Nephron (organoid): ENCODE data around the gene NACC2.

ENCODE experiments used
- H3K27ac Mint-ChIP-seq, 3 experiments: 2 replicates each; pipeline ENCODE4 v1.8.0; 2020; ENCODE audit warnings: mixed read lengths in 3 of 3, mild to moderate bottlenecking in 2 of 3, moderate library complexity in 1 of 3
- H3K27me3 Mint-ChIP-seq: 2 replicates; pipeline ENCODE4 v1.8.0; 2021; ENCODE audit warnings: low read depth, mild to moderate bottlenecking, moderate library complexity, mixed read lengths
- H3K36me3 Mint-ChIP-seq: 2 replicates; pipeline ENCODE4 v1.8.0; 2020; ENCODE audit warnings: low read depth, mixed read lengths
- H3K4me1 Mint-ChIP-seq: 2 replicates; pipeline ENCODE4 v1.8.0; 2020; ENCODE audit warnings: mixed read lengths
- H3K4me3 Mint-ChIP-seq, 3 experiments: 2 replicates each; pipeline ENCODE4 v1.8.0; 2020; ENCODE audit warnings: mild to moderate bottlenecking in 3 of 3, mixed read lengths in 3 of 3, moderate library complexity in 2 of 3
- H3K9me3 Mint-ChIP-seq: 2 replicates; pipeline ENCODE4 v1.8.0; 2020; ENCODE audit warnings: mixed read lengths
- CTCF ChIP-seq, 3 experiments: fragments of 200-600 bp; sonication (generic); IDR thresholded peaks; one replicate each; pipeline ENCODE4 v1.5.0; 2021; ENCODE audit warnings: antibody characterized with exemption in 3 of 3; ENCODE audit not compliant: unreplicated experiment in 3 of 3

The NACC2 gene

GRCh38 chr9:136115206-136115605 is 20.1 kb upstream of the NACC2 start:
- Mint-ChIP-seq H3K4me1 (peaks cover 13% of the 10 kb centered on the region), H3K4me3 (peak overlapping the region in 2 of 3 experiments; percentile 15 to 16), H3K9me3 (no peaks in the 10 kb centered on the region), H3K27me3 (no peaks in the 10 kb centered on the region), H3K27ac (no peak overlapping the region), H3K36me3 (peaks cover 4% of the 10 kb centered on the region)
- no peak for TF ChIP-seq CTCF (IDR thresholded peaks at IDR 0.05; ENCODE audit: unreplicated experiment in 3 of 3)

- Mint-ChIP-seq H3K27me3 (no peaks in the 10 kb centered on the region), H3K27ac (no peak overlapping the region), H3K9me3 (no peaks in the 10 kb centered on the region), H3K36me3 (peaks cover 4% of the 10 kb centered on the region), H3K4me3 (peak overlapping the region in 2 of 3 experiments; percentile 53 to 74), H3K4me1 (peaks cover 16% of the 10 kb centered on the region)
- no peak for TF ChIP-seq CTCF (IDR thresholded peaks at IDR 0.05; ENCODE audit: unreplicated experiment in 3 of 3)
Measured at GRCh38 chr9:136114610-136115009, 19.5 kb upstream of the NACC2 start.

GRCh38 chr9:136112541-136112940 is 17.5 kb upstream of the NACC2 start:
- Mint-ChIP-seq H3K27ac (no peak overlapping the region), H3K27me3 (peaks cover 3% of the 10 kb centered on the region), H3K36me3 (peaks cover 4% of the 10 kb centered on the region), H3K4me1 (peaks cover 20% of the 10 kb centered on the region), H3K4me3 (peak overlapping the region in 1 of 3 experiments; percentile 32), H3K9me3 (no peaks in the 10 kb centered on the region)
- no peak for TF ChIP-seq CTCF (IDR thresholded peaks at IDR 0.05; ENCODE audit: unreplicated experiment in 3 of 3)

- H3K4me3 Mint-ChIP-seq: peak overlapping the region; percentile 14 to 62 (median 56)
- peaks cover 4% of the 10 kb centered on the region for H3K36me3 Mint-ChIP-seq
- peak overlapping the region in 2 of 3 experiments; percentile 21 to 68 for H3K27ac Mint-ChIP-seq
- H3K4me1 Mint-ChIP-seq: peaks cover 24% of the 10 kb centered on the region
- no peaks in the 10 kb centered on the region for H3K9me3 Mint-ChIP-seq
- H3K27me3 Mint-ChIP-seq: peaks cover 8% of the 10 kb centered on the region
- no peak for TF ChIP-seq CTCF (IDR thresholded peaks at IDR 0.05; ENCODE audit: unreplicated experiment in 3 of 3)
Measured at GRCh38 chr9:136111910-136112309, 16.8 kb upstream of the NACC2 start.

GRCh38 chr9:136111190-136111589 is 16.1 kb upstream of the NACC2 start:
- TF ChIP-seq CTCF (IDR thresholded peaks at IDR 0.05; ENCODE audit: unreplicated experiment in 3 of 3): no peak
- Mint-ChIP-seq H3K27ac (peak overlapping the region in 2 of 3 experiments; percentile 21 to 68), H3K9me3 (no peaks in the 10 kb centered on the region), H3K4me1 (peaks cover 24% of the 10 kb centered on the region), H3K36me3 (peaks cover 4% of the 10 kb centered on the region), H3K27me3 (peaks cover 10% of the 10 kb centered on the region), H3K4me3 (peak overlapping the region; percentile 32 to 62 (median 56))
